Measurements from ENCODE around the gene CXCL3.

DNA sequence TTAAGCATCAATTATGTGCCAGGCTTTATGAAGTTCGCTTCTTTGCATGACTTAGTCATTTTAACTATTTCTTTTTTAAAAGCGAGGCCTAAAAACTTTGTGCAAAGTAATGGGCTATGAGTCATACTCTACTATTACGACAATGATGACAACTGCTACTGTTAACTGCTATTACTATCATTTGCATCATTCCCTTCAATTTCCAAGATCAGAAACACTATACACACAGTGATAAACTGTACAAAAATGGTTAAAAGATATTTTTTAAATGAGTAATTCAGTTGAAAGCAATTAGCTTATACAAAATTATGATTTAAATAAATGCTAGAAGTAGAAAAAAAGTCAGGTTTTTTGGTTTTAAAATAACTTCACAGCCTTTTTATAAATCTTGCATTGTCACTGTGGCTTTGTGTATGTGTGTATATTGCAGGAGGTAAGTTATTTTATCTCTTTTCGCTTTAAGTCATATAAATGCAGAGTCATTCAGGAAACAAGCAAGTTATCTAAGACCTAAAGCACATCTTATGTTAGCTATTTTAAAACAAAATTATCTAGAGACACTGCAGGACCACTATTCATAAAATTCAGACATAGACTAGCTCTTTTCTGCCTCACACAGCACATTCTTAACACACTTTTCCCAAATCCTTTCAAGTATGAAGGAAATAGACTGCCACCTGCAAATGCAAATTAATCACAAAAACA lies 18.5 kb upstream of the CXCL3 start:
- TF ChIP-seq, protein P1, sequence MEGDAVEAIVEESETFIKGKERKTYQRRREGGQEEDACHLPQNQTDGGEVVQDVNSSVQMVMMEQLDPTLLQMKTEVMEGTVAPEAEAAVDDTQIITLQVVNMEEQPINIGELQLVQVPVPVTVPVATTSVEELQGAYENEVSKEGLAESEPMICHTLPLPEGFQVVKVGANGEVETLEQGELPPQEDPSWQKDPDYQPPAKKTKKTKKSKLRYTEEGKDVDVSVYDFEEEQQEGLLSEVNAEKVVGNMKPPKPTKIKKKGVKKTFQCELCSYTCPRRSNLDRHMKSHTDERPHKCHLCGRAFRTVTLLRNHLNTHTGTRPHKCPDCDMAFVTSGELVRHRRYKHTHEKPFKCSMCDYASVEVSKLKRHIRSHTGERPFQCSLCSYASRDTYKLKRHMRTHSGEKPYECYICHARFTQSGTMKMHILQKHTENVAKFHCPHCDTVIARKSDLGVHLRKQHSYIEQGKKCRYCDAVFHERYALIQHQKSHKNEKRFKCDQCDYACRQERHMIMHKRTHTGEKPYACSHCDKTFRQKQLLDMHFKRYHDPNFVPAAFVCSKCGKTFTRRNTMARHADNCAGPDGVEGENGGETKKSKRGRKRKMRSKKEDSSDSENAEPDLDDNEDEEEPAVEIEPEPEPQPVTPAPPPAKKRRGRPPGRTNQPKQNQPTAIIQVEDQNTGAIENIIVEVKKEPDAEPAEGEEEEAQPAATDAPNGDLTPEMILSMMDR (IDR thresholded peaks at IDR 0.05; ENCODE audit: low read depth, low read length, poor library complexity, severe bottlenecking), result no peak
- no peak for TF ChIP-seq EZH2phosphoT487 (IDR thresholded peaks at IDR 0.05; ENCODE audit: borderline replicate concordance, low read length)

All from DOHH2 (cell line).